GM19452 (cell line): Measurements from ENCODE around the gene MAP2K7.
"Not testable (repeated sequence)": the region's sequence is repeated elsewhere in the genome, so short reads cannot be mapped to it uniquely, and the experiment has no call there.

Experiments used
- ATAC-seq: cut with Tn5 transposase; IDR thresholded peaks from one replicate; pipeline ENCODE4 v1.9.1; 2021; ENCODE audit not compliant: unreplicated experiment

Gene MAP2K7

DNA sequence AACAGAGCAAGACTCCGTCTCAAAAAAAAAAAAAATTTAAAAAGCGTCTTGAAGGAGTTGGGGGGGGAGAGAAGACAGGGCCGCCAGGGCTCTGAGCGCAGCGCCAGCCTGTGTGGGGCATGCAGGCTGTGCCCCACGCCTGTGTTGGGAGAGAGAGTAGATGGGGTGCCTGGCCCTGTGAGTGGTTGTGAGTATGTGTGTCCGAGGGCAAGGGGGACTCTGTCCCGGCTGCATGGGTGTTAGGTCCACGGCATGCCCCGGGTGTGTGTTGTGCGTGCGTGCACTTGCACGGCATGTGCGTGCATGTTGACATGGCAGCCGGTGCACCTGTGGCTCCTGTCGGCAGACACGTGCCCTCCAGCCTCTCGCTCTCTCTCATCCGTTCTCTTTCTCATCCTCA lies 3.4 kb downstream of the MAP2K7 start:
- no peak for ATAC-seq

DNA sequence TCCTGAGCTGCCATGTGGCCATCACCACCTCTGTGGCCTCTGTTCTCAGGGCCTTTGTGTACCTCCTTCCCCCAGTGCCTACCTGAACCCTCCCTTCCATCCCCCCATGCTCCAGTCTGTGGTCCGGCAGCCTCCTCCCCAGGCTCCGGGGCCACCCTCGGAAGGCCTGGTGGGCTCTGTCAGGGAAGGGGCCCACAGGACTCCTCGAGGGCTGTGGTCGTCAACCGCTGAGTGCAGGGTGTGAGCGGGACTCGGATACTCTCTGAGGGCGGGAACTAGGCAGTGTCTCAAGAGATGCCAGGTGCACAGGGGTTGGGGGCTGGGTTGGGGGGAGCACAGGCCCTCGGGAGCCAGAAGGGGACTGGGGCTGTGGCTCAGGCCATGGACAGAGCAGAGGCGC lies 3.9 kb downstream of the MAP2K7 start:
- no peak for ATAC-seq

DNA sequence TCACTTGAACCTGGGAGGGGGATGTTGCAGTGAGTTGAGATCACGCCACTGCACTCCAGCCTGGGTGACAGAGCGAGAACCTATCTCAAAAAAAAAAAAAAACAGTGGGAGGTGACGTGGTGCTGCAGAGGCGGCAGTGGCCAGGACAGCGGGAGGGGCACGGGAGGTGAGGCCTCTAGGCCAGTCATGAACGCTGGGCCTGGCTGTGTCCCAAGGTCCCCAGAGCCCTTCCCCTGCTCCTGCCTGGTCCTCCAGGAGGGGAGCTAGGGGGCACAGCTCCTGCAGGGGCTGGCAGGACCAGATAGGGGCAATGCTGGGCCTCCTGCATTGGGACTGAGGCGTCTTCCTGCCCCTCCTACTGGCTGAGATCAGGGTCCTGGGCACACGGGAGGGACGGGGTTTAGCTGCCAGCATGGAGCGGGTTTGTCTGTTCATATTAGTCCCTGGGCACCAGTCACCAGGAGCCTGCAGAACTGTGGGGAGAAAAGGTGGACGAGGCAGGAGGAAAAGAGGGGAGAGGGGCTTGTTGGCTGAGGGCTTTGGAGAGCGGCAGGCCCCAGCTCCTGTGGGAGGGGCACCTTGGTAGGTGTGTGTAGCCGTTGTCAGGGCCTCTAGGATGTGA lies 4.5 kb downstream of the MAP2K7 start:
- ATAC-seq = no peak

GRCh38 chr19:7908742-7909461 lies 5.2 kb downstream of the MAP2K7 start:
- no peak for ATAC-seq

GRCh38 chr19:7909471-7910067 lies 5.9 kb downstream of the MAP2K7 start:
- no peak for ATAC-seq

DNA sequence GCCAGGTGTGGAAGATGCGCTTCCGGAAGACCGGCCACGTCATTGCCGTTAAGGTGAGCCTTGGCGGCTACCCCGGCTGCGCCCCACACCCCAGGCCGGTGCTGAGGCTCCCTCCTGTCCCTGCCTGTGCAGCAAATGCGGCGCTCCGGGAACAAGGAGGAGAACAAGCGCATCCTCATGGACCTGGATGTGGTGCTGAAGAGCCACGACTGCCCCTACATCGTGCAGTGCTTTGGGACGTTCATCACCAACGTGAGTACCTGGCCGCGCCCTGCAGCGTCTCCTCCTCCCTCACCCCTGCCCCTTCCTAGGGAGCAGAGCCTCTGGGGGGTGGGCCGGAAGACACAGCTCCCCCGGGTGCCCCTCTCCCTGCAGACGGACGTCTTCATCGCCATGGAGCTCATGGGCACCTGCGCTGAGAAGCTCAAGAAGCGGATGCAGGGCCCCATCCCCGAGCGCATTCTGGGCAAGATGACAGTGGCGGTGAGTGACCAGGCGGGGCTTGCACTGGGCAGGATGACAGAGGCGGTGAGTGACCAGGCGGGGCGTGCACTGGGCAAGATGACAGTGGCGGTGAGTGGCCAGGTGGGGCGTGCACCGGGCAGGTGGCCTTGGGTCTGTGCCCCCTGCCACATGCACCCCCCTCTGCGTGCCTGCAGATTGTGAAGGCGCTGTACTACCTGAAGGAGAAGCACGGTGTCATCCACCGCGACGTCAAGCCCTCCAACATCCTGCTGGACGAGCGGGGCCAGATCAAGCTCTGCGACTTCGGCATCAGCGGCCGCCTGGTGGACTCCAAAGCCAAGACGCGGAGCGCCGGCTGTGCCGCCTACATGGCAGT lies 6.9 kb downstream of the MAP2K7 start:
- no peak for ATAC-seq

- ATAC-seq = no peak
Observed at GRCh38 chr19:7911508-7912143, 7.9 kb downstream of the MAP2K7 start.

DNA sequence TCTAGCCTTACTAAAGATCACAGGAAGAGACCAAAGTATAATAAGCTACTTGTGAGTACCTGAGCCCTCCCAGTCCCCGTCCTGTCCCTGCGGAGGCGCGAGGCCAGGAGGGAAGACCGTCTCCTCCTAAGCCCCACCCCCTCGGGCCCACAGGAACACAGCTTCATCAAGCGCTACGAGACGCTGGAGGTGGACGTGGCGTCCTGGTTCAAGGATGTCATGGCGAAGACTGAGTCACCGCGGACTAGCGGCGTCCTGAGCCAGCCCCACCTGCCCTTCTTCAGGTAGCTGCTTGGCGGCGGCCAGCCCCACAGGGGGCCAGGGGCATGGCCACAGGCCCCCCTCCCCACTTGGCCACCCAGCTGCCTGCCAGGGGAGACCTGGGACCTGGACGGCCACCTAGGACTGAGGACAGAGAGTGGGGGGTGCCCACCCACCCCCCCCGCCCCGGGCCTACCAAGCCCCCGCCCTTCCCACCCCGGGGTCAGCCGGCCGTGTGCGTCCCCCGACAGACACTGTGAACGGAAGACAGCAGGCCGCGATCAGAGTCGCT lies 8.5 kb downstream of the MAP2K7 start:
- no peak for ATAC-seq

- no peak for ATAC-seq
Observed at GRCh38 chr19:7912697-7913564, 9.3 kb downstream of the MAP2K7 start.

DNA sequence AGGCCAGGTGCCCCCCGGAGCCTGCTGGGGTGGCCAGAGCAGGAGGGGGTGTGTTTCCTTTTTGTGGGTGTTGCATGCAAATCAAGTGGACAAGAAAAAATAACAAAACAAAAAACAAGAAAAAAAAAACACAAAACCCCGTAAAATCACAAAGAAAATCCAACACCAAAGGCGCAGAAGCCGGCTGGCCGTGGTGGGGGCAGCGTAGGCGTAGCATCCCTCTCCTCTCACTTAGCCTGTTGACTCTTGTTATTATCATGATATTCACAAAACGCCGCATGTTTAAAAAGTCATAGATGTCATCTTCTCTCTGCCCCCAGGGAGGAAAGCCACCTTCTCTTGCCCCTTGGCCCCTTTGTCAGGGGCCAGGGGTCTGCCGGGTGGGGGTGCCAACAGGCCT lies 10.0 kb downstream of the MAP2K7 start:
- ATAC-seq = no peak

DNA sequence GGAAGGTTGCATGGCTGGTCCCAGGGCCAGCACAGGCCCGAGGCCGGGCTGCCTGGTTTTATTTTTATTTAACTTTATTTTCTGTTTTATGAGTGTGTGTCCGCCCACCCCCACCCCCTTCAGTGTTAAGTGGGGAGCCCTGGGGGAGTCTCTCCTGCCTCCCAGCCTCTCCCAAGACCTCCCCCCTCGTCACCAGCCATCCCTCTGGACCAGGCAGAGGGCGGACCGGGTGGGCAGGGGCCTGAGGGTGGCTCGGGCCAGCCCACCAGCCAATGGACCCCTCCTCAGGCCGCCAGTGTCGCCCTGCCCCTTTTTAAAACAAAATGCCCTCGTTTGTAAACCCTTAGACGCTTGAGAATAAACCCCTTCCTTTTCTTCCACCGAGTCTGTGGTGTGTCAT lies 10.4 kb downstream of the MAP2K7 start:
- no peak for ATAC-seq

GRCh38 chr19:7914598-7915045 lies 10.9 kb downstream of the MAP2K7 start, which contains the start of gene TGFBR3L:
TGFBR3L (plus strand) TSS chr19:7914830.
- no peak for ATAC-seq

- ATAC-seq = no peak
Observed at GRCh38 chr19:7915250-7916102, 11.8 kb downstream of the MAP2K7 start.

- no peak for ATAC-seq
Observed at GRCh38 chr19:7916103-7916954, 12.7 kb downstream of the MAP2K7 start.

DNA sequence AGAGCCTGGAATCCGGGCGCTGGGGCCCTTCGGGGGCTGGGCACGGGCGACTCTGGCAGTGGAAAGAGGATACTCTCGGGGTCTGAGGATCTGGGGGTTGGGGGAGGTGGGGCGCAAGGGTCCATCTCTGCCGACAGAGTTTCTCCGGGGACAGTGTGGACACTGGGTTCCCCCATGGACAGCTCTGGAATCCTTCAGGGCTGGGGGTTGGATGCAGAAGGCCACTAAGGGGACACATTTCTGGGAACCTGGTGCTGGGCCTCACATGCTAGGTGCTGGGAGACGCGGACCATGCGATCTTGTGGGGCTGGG lies 13.2 kb downstream of the MAP2K7 start:
- no peak for ATAC-seq

DNA sequence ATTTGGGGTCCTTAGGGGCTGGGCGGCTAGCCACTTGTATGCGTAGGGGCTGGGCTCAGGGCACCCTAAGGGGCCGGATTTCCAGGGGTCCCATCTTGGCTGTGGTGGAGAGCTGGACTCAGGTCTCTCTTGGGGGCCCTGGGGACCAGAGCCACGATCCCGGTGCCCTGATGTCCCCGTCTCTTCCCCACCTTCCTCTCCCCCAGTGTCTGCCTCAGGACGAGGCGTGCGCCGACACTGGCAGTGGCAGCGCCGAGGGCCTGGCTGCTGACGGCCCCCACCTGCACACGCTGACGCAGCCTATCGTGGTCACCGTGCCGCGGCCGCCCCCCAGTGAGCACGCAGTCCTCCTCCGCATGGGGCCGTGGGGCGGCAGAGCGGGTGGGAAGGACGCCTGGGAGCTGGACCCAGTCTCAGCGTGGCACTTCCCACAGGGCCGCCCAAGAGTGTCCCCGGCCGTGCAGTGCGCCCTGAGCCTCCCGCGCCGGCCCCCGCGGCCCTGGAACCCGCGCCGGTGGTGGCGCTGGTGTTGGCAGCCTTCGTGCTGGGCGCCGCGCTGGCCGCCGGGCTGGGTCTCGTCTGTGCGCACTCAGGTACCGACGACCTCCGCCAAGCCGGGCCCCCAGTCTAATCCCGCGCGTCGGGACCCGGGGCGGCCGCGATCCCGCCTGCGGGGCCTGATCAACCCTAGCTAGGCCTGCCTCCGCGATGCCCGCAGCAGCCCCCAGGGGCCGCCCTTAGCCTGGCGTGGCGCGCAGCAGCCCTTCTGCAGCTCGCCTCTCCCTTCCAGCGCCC lies 13.8 kb downstream of the MAP2K7 start:
- no peak for ATAC-seq

DNA sequence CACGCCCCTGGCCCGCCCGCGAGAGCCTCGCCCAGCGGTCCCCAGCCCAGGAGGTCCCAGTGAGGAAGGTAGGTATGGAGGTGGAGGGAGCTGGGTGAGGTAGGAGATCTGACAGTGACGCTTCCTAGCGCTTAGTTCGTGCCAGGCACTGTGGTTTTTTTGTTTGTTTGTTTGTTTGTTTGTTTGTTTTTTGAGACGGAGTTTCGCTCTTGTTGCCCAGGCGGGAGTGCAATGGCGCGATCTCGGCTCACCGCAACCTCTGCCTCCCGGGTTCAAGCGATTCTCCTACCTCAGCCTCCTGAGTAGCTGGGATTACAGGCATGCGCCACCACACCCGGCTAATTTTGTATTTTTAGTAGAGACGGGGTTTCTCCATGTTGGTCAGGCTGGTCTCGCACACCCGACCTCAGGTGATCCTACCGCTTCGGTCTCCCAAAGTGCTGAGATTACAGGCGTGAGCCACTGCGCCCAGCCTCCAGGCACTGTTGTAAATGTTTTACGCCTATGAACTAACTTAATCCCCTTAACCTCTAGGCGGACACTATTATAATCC lies 14.5 kb downstream of the MAP2K7 start:
- not testable (repeated sequence) for ATAC-seq
